ENCODE measurements around the gene EPHB3.

EPHB3 gene

DNA sequence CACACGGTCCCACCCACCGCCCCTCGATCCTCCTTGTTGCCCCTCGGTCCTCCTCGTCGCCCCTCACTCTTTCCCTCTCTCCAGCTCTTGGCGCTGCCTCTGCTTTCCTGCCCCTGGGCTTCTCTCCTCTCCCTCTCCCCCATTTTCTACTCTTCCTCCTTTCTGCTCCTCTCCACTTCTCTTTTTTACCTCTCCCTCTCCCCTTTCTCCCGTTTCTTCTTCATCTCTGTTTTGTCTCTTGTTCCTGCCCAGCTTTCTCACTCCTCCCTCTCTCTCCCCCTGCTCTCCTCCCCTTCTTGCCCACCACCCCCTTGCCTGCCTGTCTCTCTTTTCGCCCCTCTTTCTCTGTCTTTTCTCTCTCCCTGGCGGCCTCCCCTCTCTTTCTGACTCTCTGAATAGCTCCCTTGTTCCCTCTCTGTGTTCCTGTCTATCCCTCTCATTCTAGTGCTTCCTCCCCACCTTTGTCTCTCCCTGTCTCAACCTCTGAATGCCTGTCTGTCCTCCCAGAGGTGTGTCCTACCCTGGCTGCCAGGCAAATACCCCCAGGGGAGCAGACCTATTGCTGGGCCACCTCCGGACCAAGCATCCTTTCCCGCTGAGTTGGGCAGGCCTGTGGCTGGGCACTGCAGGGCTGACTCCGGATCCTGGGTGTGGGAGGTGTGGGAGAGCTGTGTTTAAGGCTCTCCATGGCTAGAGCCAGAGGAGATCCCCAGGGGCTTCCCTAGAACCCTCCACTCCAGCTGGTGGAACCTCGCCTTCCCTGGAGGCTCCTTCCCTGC is 41.0 kb downstream of the EPHB3 start:
- TF ChIP-seq, protein P1, sequence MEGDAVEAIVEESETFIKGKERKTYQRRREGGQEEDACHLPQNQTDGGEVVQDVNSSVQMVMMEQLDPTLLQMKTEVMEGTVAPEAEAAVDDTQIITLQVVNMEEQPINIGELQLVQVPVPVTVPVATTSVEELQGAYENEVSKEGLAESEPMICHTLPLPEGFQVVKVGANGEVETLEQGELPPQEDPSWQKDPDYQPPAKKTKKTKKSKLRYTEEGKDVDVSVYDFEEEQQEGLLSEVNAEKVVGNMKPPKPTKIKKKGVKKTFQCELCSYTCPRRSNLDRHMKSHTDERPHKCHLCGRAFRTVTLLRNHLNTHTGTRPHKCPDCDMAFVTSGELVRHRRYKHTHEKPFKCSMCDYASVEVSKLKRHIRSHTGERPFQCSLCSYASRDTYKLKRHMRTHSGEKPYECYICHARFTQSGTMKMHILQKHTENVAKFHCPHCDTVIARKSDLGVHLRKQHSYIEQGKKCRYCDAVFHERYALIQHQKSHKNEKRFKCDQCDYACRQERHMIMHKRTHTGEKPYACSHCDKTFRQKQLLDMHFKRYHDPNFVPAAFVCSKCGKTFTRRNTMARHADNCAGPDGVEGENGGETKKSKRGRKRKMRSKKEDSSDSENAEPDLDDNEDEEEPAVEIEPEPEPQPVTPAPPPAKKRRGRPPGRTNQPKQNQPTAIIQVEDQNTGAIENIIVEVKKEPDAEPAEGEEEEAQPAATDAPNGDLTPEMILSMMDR (IDR thresholded peaks at IDR 0.05) = no peak
- Histone ChIP-seq H3K27ac (peak overlapping the region; percentile 1 to 12), H3K4me3 (peak overlapping the region; percentile 55)
- no peak for DNase-seq (ENCODE audit: low spot score)

DNA sequence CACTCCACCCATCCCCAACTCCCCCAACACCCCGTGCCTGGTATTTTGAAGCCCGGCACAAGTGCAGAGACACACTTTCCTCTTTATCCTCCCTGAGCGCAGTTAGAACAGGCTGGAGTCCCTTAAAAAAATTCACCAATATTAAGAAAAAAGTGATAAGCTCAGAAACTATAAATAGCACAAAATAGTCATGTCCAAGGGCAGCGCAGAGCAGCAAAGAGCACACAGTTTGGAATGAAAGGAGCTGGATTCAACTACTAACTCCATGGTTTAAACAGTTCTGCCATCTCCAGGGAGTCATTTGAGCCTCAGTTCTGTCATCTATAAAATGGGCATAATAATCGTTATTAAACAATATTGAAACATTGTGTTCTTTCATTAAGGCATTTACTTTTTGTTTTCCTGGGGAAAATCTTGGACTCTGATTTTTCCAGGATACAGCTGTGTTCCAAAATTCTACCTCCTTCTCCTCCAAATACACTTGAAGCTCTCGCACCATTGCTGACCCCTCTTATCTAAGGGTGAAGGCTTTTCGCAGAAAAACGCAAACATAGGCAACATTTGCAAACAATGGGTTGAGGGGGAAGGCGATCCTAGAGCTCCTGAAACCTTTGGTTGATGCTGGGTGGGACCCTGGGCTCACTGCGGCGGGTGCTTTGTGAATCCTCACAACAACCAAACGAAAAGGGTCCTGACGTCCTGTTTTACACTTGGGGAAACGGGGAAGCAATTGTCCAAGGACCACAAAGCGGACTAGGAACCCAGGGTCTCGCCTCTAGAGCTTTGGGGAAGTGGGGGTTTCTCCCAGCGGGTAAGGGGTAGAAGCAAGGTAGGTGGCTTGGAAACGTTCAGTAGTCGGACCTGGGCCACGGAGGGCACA is 41.8 kb downstream of the EPHB3 start:
- DNase-seq (ENCODE audit: low spot score) = no peak
- TF ChIP-seq, protein P1 (IDR thresholded peaks at IDR 0.05) = no peak
- Histone ChIP-seq H3K4me3 (peak overlapping the region; percentile 67), H3K27ac (peak overlapping the region; percentile 1 to 12)

DNA sequence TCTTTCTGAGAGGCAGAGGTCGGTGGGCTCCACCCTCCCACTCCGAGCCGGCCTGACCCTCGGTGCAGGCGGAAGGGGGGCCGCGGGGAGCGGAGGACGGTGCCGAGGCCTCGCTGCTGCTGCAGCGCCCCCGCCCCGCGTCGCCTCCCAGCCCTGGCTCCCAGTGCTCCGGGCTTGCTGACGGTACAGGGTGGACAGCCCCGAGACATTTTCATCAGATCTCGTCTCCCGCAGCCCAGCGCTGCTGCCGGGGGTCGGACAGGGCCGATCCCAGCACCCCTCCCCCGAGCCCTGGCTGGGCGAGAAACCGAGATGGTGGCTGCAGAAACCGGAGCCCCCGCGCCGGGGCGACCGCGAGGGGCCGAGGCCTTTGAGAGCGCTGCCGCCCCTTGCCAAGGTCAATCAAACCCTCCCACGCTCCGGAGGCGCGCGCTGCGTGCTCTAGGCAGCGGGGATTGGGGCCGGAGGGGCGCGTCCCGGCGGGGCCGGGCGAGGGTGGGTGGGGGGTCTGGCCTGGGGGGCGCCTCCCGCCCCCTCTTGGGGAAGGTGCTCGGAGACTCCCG is 42.5 kb downstream of the EPHB3 start:
- no peak overlapping the region for H3K27ac ChIP-seq
- TF ChIP-seq, protein P1 (IDR thresholded peaks at IDR 0.05) = no peak
- DNase-seq (ENCODE audit: low spot score) = no peak
- peak overlapping the region; percentile 67 for H3K4me3 ChIP-seq

DNA sequence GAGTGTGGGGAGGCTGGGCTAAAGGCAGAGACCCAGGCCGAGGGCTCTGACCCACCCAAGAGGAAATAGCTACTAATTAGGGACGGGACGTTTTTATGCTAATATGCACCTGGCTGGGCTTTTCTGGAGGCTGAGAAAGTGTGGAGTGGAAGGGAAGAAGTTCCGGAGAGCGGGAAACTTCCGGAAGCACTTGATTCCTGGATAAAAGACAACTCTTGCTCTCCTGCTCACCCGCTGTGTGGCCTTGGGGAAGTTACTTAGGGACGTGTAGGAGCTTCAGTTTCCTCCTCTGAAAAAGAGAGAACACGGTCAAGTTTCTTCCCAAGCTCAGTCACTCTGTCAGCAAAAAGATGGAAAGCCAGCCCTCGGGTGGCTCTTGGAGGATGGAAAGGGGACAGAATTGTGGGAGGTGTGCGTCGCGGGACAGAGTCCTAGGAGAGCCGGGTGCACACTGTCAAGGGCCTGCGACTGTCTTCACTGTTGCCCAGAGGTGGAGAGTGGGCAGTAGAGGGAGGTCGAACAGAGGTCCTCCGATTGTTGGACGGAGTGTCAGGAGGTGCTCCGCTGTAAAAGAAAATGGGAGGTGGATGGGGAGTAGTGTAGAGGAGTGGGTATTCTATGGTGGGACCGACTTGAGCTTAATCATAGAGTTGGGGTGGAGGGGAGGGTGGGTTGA is 43.2 kb downstream of the EPHB3 start:
- Histone ChIP-seq H3K27ac (no peak overlapping the region), H3K4me3 (peak overlapping the region; percentile 67)
- no peak for DNase-seq (ENCODE audit: low spot score)
- TF ChIP-seq, protein P1 (IDR thresholded peaks at IDR 0.05) = no peak

DNA sequence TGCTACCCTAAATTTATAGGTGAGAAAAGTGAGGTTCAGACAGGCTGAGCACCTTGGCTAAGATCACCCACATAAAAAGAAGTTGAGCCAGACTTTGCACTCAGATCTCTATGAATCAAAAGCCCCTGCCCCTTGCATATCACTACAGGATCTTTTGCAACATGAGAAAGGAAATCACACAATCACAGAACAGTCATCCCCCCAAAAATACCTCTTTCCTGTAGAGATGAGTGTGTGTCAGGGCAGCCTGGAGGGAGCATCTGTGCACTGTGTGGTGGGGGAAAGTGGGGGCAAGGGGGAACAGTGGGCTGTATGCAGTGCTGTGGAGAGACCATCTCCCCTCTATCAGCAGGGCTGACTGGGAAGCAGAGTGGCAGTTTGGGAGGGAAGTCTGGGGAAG is 46.6 kb downstream of the EPHB3 start:
- no peak overlapping the region for H3K27ac ChIP-seq
- H3K4me3 ChIP-seq = no peak overlapping the region
- no peak for DNase-seq (ENCODE audit: low spot score)
- TF ChIP-seq, protein P1 (IDR thresholded peaks at IDR 0.05) = no peak

DNA sequence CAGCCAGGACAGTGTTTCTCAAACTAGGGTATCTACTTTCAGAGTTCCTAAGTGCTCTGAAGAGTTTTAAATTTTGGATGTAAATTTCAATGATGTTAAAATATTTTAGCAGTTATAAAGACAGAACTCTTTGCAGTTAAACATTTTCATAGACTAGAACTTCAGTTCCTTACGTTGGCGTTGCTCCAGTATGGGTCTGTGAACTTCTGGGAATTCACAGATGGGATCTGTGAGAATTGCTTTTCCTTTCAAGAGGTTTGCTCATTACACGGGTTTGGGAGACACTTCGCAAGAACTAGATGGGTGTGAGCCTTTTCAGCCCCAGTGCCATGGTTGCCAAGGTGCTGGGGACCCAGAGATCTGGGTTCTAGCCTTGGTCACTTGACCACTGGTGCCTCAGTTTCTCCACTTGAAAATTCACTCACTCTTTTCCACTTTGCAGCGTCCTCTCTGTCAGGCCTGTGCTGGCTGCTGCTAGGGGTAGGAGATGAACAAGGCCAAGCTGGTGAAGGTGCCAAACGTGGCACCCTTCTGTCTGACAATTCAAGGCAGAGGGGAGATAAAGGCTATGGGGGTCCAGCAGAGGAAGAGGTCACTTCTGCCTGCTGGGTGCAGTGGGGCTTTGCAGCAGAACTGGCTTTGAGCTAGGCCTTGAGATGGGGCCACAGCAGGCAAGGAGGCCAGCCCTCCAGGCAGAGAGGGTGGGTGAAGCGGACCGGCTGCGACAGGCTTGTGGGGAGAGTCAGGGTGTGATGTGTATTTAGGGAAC is 48.1 kb downstream of the EPHB3 start:
- Histone ChIP-seq H3K27ac (no peak overlapping the region), H3K4me3 (no peak overlapping the region)
- no peak for DNase-seq (ENCODE audit: low spot score)
- TF ChIP-seq, protein P1 (IDR thresholded peaks at IDR 0.05) = no peak

Measured in coronary artery (tissue), 2 donors.